Measurements from ENCODE around the gene COPB2. TPM values are rescaled to one million over a fixed set of nuclear protein-coding genes. Genes with fewer than 3 reads are reported as not detected.

Gene COPB2
- polyA plus RNA-seq, 1 of the 3 experiments (the other 2 are of a cell fraction): 69.7 TPM

DNA sequence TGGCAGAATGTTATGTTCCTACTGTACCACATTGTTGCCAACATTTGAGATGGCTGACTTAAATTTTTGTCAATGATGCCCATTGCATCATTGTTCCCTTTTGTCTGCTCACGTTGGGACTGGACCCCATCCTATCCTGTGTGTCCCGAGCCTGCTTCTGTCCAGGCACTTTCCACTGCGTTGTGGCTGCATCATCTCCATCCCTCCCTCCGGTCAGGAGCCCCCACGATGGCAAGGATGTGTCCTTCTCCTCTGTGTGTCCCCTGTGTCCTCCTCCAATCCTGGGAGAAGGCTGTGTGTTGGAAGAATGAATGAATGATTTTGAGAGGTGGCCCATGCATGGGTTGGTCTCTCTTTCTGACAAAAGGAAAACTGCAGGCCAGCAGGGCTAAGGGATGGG is 65.0 kb downstream of the COPB2 start:
- Histone ChIP-seq H3K4me3 (ENCODE audit: low read depth in 2 of 2, low read length in 1 of 2) (no peak overlapping the region), H3F3A (replicated peaks; ENCODE audit: insufficient read depth) (no peaks in the 10 kb centered on the region), H2AFZ (ENCODE audit: low read depth) (no peak overlapping the region), H3K9ac (no peak overlapping the region), H3K4me2 (no peak overlapping the region), H3K4me1 (ENCODE audit: control insufficient read depth in 1 of 2, insufficient read depth in 2 of 2, low read depth in 1 of 2, low read length in 1 of 2) (peaks cover 0 to 5% of the 10 kb centered on the region in 2 experiments; a peak in 1 of 4 replicates), H3K36me3 (replicated peaks in 1 of 2; ENCODE audit: control insufficient read depth in 1 of 2, insufficient read depth in 2 of 2, low read length in 1 of 2) (no peaks in the 10 kb centered on the region), H3K9me3 (no peaks in the 10 kb centered on the region), H4K20me1 (ENCODE audit: insufficient read depth) (no peaks in the 10 kb centered on the region), H3K27me3 (ENCODE audit: insufficient read depth) (no peaks in the 10 kb centered on the region), H3K9me2 (no peaks in the 10 kb centered on the region), H3K27ac (ENCODE audit: low read depth in 2 of 2, low read length in 1 of 2) (no peak overlapping the region), H3K79me2 (ENCODE audit: insufficient read depth) (no peaks in the 10 kb centered on the region)
- DNase-seq: no peak
- POLR2A ChIA-PET: no interaction called here
- CTCF ChIA-PET: interaction anchor here (3.8 kb wide), 1 partner anchor 212 kb away, joined by 40 read pairs; no protein-coding TSS in a partner anchor
- WGBS (ENCODE audit: low lambda C conversion rate): 33% methylated on average over 5 of the region's 5 CpGs
- TF ChIP-seq TAF1 (IDR thresholded peaks at IDR 0.05; ENCODE audit: borderline replicate concordance, low read depth, low read length): no peak
- no peak for TF ChIP-seq MEF2A (IDR thresholded peaks at IDR 0.05; ENCODE audit: borderline replicate concordance, low read depth)
- no peak for TF ChIP-seq NRF1 (IDR thresholded peaks at IDR 0.05; ENCODE audit: low read depth, low read length)
- no peak for TF ChIP-seq CHD2 (IDR thresholded peaks at IDR 0.05; ENCODE audit: low read length, partially characterized antibody)
- TF ChIP-seq RFX5 (IDR thresholded peaks at IDR 0.05; ENCODE audit: low read length): no peak
- no peak for TF ChIP-seq NFIC (IDR thresholded peaks at IDR 0.05; ENCODE audit: borderline replicate concordance)
- no peak for TF ChIP-seq SMC3 (IDR thresholded peaks at IDR 0.05; ENCODE audit: low read depth, low read length)

DNA sequence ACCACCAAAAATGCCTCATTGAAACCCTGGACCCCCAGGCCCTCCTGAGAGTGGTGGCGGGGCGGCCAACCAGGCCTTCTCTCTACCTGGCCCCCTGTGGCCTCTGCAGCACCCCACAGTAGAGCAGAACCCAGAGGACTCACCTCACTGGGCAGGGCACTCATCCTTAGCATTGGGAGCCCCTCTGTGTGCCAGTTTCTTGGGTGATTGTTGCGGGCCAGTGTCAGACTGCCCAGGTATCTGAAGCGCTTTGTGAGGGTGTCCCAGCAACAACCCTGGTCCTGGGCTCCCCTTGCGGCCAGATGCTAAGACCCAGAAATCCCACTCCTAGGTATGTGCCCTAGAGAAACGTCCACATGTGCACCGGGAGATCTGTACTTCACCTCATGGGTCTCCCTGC is 66.3 kb downstream of the COPB2 start:
- ChIA-PET POLR2A (no interaction called here), CTCF (interaction anchor here (1.9 to 7.5 kb wide), 2 partner anchors 212 to 387 kb away, joined by 6 to 78 read pairs; no protein-coding TSS in a partner anchor)

More for the DNA sequence above, 66.3 kb downstream of the COPB2 start:
- Histone ChIP-seq H3K9me2 (no peaks in the 10 kb centered on the region), H3F3A (replicated peaks; ENCODE audit: insufficient read depth) (no peaks in the 10 kb centered on the region), H3K9ac (no peak overlapping the region), H4K20me1 (ENCODE audit: insufficient read depth) (no peaks in the 10 kb centered on the region), H3K36me3 (replicated peaks in 1 of 2; ENCODE audit: control insufficient read depth in 1 of 2, insufficient read depth in 2 of 2, low read length in 1 of 2) (no peaks in the 10 kb centered on the region), H2AFZ (ENCODE audit: low read depth) (no peak overlapping the region), H3K9me3 (no peaks in the 10 kb centered on the region), H3K27ac (ENCODE audit: low read depth in 2 of 2, low read length in 1 of 2) (no peak overlapping the region), H3K4me3 (ENCODE audit: low read depth in 2 of 2, low read length in 1 of 2) (no peak overlapping the region), H3K4me1 (ENCODE audit: control insufficient read depth in 1 of 2, insufficient read depth in 2 of 2, low read depth in 1 of 2, low read length in 1 of 2) (peaks cover 0 to 3% of the 10 kb centered on the region in 2 experiments; a peak in 1 of 4 replicates), H3K4me2 (no peak overlapping the region), H3K27me3 (ENCODE audit: insufficient read depth) (no peaks in the 10 kb centered on the region), H3K79me2 (ENCODE audit: insufficient read depth) (no peaks in the 10 kb centered on the region)
- 60% methylated on average over 1 of the region's 7 CpGs for WGBS (ENCODE audit: low lambda C conversion rate)
- DNase-seq: no peak
- TF ChIP-seq FOSL2 (IDR thresholded peaks at IDR 0.05; ENCODE audit: borderline replicate concordance, low read depth) (no peak), FOXM1 (IDR thresholded peaks at IDR 0.05; ENCODE audit: low read depth) (no peak), NFIC (IDR thresholded peaks at IDR 0.05; ENCODE audit: borderline replicate concordance) (no peak), FOXJ3 (CRISPR knock-in tag; IDR thresholded peaks at IDR 0.05) (no peak), ELF1 (IDR thresholded peaks at IDR 0.05) (no peak), CHD2 (IDR thresholded peaks at IDR 0.05; ENCODE audit: low read length, partially characterized antibody) (no peak), POLR2AphosphoS5 (IDR thresholded peaks at IDR 0.05; ENCODE audit: low read depth, low read length) (no peak), RCOR1 (IDR thresholded peaks at IDR 0.05; ENCODE audit: low read length) (no peak), SMC3 (IDR thresholded peaks at IDR 0.05; ENCODE audit: low read depth, low read length) (no peak), EZH2phosphoT487 (IDR thresholded peaks at IDR 0.05; ENCODE audit: borderline replicate concordance, low read depth) (no peak), GATA2 (CRISPR knock-in tag; IDR thresholded peaks at IDR 0.05) (no peak), TAF1 (IDR thresholded peaks at IDR 0.05; ENCODE audit: borderline replicate concordance, low read depth, low read length) (no peak), NRF1 (IDR thresholded peaks at IDR 0.05; ENCODE audit: low read depth, low read length) (no peak), MEF2A (IDR thresholded peaks at IDR 0.05; ENCODE audit: borderline replicate concordance, low read depth) (no peak), RXRA (IDR thresholded peaks at IDR 0.05; ENCODE audit: borderline replicate concordance, low read depth) (no peak)
- TF ChIP-seq, protein P1, sequence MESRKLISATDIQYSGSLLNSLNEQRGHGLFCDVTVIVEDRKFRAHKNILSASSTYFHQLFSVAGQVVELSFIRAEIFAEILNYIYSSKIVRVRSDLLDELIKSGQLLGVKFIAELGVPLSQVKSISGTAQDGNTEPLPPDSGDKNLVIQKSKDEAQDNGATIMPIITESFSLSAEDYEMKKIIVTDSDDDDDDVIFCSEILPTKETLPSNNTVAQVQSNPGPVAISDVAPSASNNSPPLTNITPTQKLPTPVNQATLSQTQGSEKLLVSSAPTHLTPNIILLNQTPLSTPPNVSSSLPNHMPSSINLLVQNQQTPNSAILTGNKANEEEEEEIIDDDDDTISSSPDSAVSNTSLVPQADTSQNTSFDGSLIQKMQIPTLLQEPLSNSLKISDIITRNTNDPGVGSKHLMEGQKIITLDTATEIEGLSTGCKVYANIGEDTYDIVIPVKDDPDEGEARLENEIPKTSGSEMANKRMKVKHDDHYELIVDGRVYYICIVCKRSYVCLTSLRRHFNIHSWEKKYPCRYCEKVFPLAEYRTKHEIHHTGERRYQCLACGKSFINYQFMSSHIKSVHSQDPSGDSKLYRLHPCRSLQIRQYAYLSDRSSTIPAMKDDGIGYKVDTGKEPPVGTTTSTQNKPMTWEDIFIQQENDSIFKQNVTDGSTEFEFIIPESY (IDR thresholded peaks at IDR 0.05; ENCODE audit: borderline replicate concordance, low read depth): no peak
- TF ChIP-seq, protein P2, sequence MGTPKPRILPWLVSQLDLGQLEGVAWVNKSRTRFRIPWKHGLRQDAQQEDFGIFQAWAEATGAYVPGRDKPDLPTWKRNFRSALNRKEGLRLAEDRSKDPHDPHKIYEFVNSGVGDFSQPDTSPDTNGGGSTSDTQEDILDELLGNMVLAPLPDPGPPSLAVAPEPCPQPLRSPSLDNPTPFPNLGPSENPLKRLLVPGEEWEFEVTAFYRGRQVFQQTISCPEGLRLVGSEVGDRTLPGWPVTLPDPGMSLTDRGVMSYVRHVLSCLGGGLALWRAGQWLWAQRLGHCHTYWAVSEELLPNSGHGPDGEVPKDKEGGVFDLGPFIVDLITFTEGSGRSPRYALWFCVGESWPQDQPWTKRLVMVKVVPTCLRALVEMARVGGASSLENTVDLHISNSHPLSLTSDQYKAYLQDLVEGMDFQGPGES (IDR thresholded peaks at IDR 0.05; ENCODE audit: low read depth, low read length): no peak

All from SK-N-SH (cell line).